NCI-H1694 (cell line): ENCODE data around the gene MYH9.

Experiments used
- DNase-seq: peaks from one replicate; lab custom pipeline; 2025; lab: John Stamatoyannopoulos, UW

Gene MYH9

DNA sequence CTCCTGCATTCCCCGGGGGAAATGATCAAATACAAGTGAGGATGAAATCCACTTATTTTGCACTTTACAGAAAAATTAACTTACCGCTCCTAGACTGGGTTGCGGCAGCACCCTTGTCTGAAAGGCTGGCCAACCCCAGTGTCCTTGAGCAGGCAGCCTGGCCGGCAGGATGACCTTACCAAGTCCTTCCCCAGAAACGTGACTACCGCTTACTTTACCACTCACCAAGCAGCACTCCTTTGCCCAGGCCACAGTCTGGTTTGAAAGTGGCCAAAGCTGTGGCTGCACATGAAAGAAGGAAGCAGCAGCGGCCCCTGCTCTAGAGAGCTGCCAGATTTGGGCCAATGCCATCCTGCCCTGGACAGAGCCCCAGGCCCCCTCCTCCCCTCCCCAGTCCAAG is 20.3 kb downstream of the MYH9 start:
- DNase-seq: no peak

DNA sequence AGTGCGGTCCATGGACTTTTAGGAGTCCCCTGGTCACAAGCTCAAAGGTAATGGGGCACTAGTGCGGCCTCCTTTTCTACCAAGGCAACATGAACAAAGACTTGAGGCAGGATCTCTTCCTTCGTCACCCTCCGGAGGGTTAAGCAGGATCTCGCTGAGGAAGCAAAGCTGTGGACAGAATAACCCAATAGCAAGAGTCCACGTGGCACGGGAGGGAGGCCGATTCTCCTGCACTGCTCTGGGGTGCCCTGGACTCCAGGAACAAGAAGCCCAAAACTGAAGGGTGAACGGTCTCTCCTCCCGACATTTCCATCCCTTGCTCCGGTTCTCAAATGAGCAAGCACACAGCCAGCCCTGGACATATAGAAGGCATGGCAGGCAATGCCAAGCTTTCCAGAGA is 20.7 kb downstream of the MYH9 start:
- DNase-seq: no peak

DNA sequence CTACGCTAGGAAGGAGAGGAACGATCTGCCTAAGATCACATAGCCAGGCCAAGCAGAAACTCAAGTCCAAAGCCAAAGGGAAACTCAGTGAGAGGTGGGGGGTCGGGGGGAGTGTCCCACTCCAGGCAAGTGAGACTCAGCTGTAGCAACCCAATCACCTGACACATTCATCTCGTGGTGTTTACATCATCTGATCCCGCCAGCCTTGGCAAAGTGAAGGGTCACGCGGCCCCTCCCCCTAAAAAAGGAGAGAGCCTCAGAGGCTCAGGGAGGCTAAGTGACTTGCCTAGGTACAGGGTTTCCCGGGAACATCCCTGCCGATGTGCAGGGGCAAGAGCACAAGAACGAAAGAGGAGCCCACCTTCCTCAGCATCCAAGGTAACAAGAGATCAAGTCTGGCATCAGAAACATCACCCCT is 21.5 kb downstream of the MYH9 start:
- no peak for DNase-seq

DNA sequence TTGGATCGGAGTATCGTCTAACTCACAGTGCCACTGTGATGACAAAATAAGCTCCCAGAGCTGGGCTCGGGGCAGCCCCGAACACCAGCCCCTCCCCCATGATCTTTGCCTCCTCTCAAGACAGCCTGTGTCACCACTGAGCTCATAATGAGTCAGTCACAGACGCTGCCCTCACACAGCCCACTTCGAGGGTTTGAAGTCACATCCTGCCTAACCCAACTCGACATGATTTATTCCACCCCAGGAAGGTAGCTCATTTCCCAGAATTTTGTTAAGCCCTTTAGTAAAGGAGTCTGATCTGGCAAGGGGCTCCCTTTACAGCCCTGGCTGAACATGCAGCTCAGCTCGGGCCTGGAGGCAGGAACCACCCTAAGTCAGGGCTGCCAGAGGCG is 22.8 kb downstream of the MYH9 start:
- no peak for DNase-seq

DNA sequence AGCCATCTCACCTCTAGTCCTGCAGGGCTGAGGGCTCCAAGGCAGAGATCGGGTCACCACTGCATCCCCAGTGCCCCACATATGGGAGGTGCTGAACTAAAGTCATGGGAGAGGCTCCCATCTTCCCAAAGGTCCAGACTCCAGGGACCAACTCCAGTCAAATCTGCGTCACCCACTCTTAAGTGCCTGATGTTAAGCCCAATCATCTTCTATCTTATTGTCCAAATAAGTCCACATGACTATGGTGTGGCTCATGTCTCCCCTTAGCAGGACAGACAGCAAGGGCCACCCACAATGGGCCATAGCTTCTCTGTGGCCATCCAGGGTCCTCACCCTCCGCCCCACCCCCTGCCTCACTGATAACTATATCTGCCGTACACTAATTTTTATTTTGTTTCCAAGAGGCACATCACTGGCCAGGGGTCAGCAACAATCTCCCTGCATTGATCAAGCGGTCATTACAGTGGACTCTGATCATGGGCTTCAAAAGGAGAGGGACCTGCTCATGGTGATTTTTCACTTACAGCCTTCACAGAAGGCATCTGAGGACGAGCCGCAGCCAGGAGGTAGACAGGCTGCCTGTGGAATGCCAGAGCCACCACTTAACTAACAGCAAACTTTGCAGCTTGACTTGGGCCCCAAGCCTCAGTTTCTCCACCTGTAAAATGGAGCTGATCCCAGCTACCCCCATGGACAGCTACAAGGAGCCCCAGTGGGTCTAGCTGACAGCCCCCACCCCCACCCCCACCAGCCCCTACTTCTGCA is 23.3 kb downstream of the MYH9 start:
- no peak for DNase-seq

DNA sequence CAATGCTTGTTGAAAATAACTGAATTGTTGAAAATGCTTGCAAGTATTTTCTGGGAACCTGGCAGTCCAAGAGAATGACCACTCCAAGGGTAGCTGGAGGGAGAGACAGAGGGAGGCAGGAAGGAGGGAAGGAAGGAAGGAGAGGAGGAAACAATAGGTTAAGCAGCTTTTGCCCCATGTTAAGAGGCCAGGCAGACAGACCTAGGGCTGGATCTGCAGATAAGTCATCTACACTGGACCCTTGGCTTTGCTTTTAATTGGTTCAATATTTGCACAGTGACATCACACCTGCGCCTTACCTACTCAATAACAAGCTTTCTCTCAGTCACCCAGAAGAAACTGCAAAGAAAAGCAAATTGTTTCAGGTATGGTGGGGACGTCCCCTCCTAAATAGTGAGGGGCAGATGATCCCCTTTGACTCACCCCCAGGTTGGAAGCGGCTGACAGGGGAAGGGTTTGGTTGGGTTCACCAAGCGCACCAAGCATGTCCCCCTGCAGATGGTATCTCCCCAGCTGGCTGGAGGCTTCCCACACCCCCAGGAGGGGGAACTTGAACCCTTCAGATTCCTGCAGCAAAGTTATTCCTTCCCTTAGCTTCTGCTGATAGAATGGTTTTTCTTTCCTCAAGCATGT is 24.3 kb downstream of the MYH9 start:
- DNase-seq: no peak

DNA sequence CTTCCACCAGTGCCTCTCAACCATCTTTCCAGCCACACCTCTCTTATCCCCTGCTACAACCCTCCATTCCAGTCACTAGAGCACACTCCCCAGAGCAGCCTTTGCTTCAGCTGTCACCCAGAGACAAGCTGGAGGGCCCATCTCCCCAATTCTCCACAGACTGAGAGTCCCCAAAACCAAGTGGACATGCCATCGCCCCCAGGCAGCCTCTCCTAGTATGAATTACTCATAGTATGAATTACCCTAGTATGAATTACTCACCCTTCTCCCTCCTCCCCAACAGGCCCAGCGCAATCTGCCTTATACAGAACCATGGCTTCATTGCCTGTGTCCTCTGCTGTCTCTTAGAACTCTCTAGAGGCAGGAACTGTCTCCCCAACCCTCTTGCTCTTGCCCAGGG is 24.8 kb downstream of the MYH9 start:
- DNase-seq: no peak

DNA sequence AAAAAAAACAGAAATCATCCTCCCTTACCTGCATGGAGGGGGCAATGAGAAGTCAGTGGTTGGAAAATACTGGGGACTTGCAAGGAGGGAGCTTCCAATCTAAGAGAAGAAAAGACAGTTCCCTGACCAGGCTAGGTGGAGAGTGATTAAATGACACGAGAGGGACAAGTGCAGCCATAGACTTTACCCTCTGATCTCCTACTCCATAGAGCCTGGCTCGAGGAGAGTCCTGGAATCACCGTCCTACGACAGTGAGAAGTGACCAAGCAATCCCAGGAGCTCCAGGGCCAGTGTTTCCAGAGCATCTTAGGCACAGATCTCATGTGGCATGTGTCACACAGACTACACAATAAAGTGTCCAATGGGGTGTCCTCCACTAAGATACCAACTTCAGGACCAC is 25.7 kb downstream of the MYH9 start:
- no peak for DNase-seq

DNA sequence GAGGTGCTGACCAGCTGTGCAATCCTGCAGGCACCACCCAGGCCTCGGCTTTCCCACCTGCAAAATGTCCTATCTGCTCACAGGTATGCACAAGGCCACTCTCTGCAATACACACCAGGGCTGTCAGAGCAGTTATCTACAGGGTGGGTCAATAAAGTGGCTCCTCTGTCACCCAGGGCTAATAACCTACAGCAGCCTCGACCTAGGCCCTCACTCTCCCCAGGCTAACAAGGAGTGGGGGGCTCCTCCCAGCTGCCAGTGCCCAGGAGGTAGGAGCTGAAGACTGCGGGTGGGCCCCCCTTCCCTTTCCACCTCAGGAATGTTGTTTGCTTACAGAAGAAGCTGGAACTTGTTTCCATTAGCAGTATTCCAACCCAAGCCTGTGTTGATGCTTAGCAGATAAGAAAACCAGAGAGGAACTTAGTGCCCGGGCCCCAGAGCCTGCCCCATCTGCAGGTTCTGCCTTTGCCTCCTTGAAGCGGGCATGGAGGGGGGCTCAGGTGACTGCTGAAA is 26.8 kb downstream of the MYH9 start:
- no peak for DNase-seq

DNA sequence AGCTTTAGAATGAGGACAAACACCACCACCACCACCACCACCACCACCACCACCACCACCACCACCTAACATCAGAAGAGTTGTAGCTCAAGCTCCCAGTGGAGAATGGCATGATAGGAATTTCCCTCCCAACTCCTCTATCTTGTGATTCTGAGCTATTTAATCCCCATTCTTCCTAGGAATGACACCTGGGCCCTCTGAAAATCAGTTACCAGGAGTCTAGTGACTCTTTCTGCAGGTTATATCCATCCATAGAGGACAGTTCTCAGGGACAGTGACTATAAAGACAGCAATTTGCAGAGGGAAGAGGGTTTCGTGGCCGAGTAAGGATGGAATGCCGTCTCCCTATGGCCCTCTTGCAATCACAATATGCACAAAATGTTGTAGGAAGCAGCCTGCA is 27.8 kb downstream of the MYH9 start:
- DNase-seq: no peak

DNA sequence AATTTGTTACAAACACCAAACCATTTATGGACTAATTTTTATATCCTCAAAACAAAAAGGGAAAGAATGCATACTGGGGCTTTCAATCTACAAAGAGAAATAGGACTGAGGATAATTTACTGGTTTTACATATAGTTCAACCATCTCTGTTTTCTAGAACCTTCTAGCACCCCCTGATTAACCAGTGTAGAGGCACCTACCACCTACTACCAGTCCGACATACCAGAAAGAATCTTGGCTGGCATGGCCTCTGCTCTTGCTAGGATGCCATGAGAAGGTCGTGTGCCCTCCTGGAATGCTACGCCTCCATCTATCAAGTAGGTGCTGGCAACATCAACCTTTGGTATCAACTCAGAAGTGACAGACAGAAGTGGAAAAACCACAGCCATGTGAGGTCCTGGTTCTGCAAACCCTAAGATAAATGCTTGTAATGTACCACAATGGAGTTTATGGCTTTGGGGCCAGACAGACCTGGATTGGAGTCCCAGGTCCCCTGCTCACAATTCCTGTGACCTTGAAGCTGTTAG is 28.2 kb downstream of the MYH9 start:
- no peak for DNase-seq

DNA sequence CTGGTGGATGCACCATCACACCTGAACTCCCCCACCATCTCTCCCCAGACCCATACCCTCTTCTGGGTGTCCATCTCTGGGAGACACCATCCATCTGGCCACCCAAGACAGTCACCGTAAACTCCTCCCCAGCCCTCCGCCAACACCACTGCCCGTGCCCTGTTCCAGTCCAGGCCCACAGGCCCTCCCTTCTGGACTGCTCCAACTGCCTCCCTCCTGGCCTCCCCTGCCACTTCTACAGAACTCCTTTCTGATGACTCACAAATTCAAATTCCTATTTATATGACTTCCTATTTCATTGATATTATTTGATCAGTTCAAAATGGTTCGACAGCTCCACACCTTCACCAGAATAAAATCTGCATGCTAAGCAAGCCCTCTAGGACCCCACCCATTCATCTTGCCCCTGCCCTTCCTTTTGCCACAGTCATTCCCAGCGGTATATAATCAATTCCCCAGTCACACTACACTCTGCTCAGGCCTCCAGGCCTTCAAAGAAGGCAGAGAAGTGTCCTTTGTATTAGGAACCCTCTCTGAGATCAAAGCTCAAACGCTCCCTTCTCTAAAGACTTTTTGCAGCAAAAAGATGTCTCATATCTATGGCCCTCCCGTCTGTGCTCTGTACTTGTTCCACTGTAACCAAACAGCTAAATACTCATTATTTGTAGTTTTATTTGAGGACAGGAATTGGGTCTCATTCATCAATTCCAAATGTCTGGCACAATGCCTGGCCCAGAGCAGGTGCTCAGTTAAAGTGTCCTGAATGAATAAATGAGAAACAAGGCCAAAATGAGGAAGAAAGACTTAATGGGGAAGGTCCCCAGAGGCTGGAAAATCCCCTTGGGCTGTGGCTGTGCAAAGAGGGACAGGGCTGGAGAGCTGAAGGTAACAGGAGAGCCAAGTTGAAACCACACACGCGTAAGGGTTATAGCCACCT is 29.0 kb downstream of the MYH9 start:
- no peak for DNase-seq

DNA sequence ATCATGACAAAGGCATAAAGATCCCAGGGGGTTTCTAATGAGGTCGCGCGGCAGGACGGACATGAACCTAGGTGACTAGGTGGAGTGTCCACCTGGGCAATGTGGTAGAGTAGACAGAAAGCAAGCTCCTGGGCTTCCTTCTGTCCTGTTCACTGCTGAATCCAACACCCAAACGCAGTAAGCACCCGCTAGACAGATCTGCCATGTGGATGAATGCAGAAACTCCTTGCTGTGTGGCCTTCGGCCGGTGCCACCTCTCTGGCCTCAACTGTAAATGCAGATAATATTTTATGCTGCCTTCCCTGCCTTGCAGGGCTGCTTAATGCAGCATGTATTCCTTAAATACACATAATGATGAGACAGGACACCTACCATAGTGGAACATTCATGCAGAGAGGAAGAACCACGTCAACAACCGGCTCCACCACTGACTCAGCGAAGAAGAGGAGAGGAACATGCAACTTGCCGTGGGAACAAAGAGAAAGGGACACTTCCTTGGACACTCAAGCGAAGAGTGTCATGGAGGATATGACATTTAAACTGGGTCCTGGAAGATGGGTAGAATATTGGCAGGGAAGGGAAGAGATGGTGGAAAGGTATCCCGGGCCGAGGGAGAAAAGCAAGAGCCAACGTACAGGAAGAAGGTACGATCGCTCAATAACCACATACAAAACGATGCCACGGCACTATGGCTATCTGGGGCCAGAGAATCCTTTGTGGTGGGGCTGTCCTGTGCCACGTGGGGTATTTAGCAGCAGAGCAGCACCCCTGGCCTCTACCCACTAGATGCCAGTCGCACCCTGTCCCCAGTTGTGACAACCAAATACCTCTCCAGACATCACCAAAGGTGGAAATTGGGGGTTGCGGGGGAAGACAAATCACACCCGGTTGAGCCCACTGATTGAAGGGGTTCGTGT is 30.8 kb downstream of the MYH9 start:
- DNase-seq: no peak

DNA sequence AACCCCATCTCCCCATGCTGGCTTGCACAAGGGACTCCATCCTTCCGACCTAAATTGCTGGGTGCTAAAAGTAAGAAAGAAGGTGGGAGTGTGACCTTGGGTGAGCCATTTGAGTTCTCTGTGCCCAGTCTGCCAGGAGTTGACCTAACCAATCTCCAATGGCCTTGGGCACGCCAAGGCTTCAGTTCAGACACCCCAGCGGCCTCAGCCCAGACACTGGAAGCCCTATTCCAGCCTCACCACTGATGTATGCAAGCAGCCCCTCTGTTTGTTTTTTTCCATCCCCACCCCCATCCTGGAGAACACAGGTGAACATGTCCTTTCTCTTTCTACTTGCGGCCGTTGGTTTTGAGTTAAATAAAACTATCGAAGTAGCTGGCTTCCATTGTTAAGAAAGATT is 31.9 kb downstream of the MYH9 start:
- no peak for DNase-seq

DNA sequence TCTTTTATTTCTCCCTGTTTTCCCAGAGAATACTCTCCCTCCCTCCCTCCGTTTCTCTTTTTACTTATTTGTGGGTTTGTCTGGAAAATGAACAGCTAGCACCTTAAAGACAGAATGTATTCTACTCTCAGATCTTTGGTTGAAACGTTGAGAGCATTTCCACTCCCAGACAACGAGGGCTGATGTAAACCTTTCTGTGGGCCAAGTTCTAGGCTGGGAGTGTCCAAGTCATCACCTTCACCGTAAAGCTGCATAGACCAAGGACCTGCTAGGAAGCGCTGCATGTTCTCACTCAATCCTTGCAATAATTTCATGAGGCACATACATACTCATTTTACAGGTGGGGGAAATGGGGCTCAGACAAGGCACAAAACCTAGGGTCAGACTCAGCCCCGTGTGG is 32.4 kb downstream of the MYH9 start:
- DNase-seq: no peak

DNA sequence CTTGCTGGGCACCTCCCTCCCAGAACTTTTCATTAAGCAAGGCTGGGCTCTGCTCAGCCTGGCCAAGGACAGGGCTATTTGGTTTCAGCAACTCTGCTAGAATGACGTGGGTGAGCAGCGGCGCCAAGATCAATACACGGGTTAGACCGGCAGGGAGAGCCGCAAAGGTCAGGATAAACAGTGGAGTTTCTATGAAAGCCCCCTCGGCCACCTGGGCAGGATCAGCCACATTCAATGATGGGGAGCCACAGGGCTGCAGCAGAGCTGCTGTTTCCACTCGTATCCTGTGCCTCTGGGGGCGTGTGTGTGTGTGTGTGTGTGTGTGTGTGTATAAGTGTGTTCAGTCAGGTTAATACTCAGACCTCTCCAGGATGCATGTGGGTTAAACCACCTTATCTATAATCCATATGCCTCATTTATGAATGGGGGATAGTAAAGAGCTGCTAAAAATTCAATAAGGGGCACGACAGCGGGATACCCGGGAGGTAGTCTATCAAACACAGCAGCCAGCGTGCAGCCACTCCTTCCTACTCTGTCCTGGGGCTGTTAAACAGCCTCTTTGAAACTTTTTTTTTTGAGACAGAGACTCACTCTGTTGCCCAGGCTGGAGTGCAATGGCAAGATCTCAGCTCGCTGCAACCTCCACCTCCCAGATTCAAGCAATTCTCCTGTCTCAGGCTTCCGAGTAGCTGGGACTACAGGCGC is 34.8 kb downstream of the MYH9 start:
- no peak for DNase-seq

DNA sequence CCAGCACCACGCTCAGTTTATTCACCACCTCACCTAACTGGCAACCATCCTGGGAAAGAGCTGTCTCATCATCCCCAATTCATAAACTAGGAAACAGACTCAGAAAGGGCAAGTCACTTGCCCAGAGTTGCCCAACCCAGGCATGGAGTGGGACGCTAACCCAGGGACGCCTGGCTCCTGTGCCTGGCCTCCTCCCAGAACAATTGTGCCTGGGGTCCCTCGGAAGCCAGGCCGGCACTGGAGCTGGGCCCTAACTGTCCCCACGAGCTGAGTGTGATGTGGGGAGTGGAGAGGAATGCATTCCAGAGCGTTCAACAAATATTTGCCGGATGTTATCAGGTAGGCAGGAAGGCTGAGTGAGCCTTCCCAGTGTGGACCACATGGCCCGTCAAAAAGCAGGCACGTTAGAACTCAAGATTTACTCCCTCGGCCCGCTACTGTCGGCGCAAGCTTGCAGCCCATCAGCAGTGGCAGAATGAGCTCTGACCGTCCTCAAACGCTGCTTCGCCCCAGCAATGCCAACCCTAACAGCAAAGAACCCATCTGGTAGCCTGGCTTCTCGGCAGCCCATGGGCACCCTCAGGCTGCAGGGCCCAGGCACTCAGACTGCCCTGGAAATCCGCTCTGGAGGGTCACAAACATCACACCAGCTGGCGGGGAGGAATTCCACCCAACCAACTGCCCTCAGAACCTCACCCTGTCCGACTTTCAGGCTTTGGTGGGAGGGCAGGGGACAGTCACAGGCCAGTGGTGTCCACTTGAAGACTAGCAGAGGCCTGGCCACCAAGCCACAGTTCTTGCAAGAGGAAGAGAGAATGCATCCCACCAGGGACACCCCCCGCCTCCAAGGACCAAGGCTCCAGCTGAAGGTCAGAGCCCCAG is 35.6 kb downstream of the MYH9 start:
- DNase-seq: no peak

DNA sequence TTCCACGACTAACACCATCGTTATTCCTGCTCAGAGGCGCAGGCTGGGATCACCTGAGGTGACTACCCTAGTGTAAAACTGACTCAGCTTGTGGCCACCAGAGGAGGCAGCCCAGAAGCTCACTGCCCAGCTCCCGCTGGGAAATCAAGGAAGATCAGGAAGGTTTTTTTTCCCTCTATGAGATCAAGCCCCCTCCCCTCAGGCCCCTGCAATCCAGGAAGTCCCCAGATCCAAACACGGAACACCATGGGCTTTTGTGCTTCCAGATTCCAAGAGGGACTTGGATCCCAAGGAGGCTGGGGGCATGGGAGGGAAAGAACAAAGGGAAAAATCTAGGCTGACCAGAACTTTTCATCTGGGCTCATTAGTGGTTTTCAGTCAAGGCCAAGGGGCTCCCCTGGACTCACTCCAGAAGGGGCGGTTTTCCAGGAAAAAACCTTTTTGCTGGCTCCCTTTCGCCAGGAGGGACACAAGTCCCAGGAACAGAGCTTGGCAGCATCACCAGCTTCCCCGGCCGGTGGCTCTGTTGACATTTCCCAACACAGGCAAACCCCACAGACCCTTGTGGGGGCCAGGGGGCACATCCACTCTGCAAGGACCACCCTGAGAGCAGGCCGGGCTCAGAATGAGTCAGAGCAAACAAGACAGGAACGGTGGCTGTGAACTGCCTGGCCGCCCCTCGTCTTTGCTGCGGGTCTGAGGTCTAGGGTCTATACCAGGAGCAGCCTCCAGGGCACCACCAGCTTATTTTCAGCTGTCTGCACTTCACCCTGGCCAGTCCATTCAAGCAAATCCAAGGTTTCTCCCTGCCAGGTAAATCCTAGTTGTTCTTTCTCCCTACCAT is 36.8 kb downstream of the MYH9 start:
- DNase-seq: no peak

DNA sequence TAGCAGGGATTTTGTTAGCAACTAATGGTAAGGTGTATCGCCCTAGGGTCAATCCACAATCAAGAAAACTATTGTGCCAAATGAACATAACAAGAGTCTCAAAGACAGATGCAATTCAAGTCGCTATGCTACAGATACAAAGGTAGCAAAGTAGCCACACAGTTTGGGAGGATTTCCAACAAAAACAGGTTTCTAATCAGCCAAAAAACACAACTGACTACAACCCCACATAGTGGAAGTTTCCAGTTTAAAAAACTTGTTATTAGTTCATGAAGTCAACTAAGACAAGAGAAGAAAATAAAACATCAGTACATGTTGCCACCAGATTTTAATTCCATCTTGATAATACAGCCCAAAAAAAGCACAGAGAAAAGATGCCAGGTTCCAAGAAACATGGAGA is 38.0 kb downstream of the MYH9 start:
- DNase-seq: no peak
